ENCODE results near the gene CENPP.

CENPP gene

DNA sequence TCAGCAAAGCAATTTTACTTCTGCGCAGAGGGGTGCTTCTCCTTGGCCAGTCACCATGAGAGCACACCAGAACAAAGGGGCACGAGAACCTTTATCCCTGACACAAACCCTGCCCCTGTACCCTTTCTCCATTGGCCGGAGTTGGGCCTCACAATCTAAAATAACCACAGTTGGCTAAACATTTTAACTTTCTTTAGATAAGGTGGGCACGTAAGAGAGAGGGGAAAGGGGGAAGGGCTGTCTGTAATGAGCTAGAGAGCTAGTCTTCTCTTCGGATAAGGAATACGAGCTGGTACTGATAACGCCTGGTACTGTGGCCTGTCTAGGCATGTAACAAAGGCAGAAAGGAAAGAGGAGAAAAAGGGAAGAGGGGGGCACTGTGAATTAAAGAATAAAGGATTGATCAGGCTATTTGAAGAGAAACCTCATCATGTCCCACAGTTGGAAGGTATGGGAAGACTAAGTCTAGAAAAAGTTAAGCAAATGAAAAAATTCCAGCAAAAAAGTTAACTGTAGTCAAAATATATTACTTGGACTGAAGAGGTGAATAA, 30.4 kb upstream of the CENPP start:
- Mint-ChIP-seq H3K36me3 (ENCODE audit: insufficient read depth) (peaks cover 42% of the 10 kb centered on the region), H3K9me3 (no peaks in the 10 kb centered on the region), H3K4me1 (ENCODE audit: low read depth in 2 of 2) (peaks cover 28 to 38% of the 10 kb centered on the region in 2 donors), H3K27ac (peak overlapping the region in 1 of 2 donors; percentile 96), H3K4me3 (peak overlapping the region in 1 of 2 donors; percentile 7), H3K27me3 (no peaks in the 10 kb centered on the region)
- DNase-seq (no peak), ATAC-seq (replicated peaks) (no peak)

DNA sequence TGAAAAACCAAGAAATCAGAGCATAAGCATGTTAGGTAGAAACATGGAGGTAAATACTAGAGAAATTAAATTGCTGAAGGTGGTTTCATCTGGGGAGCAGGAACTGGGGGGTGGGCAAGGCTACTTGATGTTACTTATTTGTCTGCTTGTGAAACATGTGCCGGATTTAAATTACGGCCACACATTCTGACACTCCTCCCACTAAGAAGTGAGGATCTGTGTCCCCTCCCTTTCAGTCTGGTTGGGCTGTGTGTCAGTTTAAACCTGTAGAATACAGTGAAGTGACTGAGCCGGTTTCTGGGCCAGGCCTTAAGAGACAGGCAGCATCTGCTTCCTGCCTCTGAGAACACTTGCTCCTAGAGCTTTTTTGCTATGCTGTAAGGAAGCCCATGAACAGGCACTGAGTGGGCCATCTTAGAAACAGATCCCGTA, 29.9 kb upstream of the CENPP start:
- ATAC-seq (replicated peaks) (no peak), DNase-seq (no peak)
- H3K4me1 Mint-ChIP-seq (ENCODE audit: low read depth in 2 of 2) = peaks cover 28 to 37% of the 10 kb centered on the region in 2 donors
- no peaks in the 10 kb centered on the region for H3K27me3 Mint-ChIP-seq
- H3K36me3 Mint-ChIP-seq (ENCODE audit: insufficient read depth) = peaks cover 48% of the 10 kb centered on the region
- H3K4me3 Mint-ChIP-seq = no peak overlapping the region
- no peaks in the 10 kb centered on the region for H3K9me3 Mint-ChIP-seq
- peak overlapping the region in 1 of 2 donors; percentile 96 for H3K27ac Mint-ChIP-seq

GRCh38 chr9:92297611-92298010, 28.1 kb upstream of the CENPP start:
- no peak for DNase-seq
- H3K9me3 Mint-ChIP-seq = no peaks in the 10 kb centered on the region
- peak overlapping the region; percentile 46 to 64 for H3K4me3 Mint-ChIP-seq
- H3K27me3 Mint-ChIP-seq = no peaks in the 10 kb centered on the region
- peaks cover 20 to 25% of the 10 kb centered on the region in 2 donors for H3K4me1 Mint-ChIP-seq (ENCODE audit: low read depth in 2 of 2)
- no peak for ATAC-seq (replicated peaks)
- H3K27ac Mint-ChIP-seq = peak overlapping the region; percentile 90 to 91
- peaks cover 55% of the 10 kb centered on the region for H3K36me3 Mint-ChIP-seq (ENCODE audit: insufficient read depth)

DNA sequence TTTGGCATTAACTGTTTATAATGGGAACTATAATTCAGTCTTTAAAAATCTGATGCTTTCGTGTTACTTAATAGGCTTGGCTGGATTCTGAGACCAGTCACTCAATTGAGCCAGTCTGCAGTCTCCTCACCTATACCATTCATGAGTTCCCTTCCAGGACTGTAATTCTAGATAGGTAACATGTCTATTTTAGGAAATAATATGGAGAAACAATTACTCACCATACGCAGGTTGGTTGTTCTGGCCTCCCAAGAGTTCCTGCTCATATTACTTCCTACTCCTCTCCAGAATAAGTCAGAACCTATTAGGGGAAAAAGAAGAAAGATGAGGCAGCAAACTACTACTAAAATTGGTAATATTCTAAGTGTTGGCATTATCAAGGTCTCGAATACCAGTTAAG, 27.7 kb upstream of the CENPP start:
- Mint-ChIP-seq H3K36me3 (ENCODE audit: insufficient read depth) (peaks cover 59% of the 10 kb centered on the region), H3K9me3 (no peaks in the 10 kb centered on the region), H3K4me3 (peak overlapping the region; percentile 46 to 64), H3K27me3 (no peaks in the 10 kb centered on the region), H3K4me1 (ENCODE audit: low read depth in 2 of 2) (peaks cover 15 to 24% of the 10 kb centered on the region in 2 donors), H3K27ac (peak overlapping the region; percentile 90 to 91)
- no peak for DNase-seq
- ATAC-seq (replicated peaks) = no peak

DNA sequence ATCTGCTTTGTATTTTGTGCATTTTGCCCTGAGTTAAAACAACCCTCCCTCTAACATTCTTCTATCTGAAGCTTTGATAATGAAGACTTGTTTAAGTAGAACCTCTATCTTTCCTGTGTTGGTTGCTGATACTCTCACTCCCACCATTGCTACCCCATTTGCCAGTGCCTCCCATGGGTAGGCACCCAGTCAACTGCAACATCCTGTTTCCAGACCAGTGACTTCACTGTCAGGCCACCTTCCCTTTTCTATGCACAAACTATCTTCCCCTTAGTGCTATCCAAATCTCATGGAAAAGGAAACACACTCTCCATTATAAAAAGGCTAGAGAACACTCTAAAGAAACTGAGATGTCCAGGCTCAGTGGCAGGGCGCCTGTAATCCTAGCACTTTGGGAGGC, 26.6 kb upstream of the CENPP start:
- Mint-ChIP-seq H3K4me3 (no peak overlapping the region), H3K27ac (peak overlapping the region in 1 of 2 donors; percentile 2), H3K36me3 (ENCODE audit: insufficient read depth) (peaks cover 57% of the 10 kb centered on the region), H3K27me3 (no peaks in the 10 kb centered on the region), H3K9me3 (no peaks in the 10 kb centered on the region), H3K4me1 (ENCODE audit: low read depth in 2 of 2) (peaks cover 8 to 17% of the 10 kb centered on the region in 2 donors)
- ATAC-seq (replicated peaks) (no peak), DNase-seq (no peak)

GRCh38 chr9:92300936-92301335, 24.8 kb upstream of the CENPP start:
- peaks cover 62% of the 10 kb centered on the region for H3K36me3 Mint-ChIP-seq (ENCODE audit: insufficient read depth)
- no peaks in the 10 kb centered on the region for H3K9me3 Mint-ChIP-seq
- no peak for ATAC-seq (replicated peaks)
- no peaks in the 10 kb centered on the region for H3K27me3 Mint-ChIP-seq
- H3K4me3 Mint-ChIP-seq = no peak overlapping the region
- no peak for DNase-seq
- H3K27ac Mint-ChIP-seq = peak overlapping the region in 1 of 2 donors; percentile 31
- peaks cover 0 to 9% of the 10 kb centered on the region in 2 donors for H3K4me1 Mint-ChIP-seq (ENCODE audit: low read depth in 2 of 2)

DNA sequence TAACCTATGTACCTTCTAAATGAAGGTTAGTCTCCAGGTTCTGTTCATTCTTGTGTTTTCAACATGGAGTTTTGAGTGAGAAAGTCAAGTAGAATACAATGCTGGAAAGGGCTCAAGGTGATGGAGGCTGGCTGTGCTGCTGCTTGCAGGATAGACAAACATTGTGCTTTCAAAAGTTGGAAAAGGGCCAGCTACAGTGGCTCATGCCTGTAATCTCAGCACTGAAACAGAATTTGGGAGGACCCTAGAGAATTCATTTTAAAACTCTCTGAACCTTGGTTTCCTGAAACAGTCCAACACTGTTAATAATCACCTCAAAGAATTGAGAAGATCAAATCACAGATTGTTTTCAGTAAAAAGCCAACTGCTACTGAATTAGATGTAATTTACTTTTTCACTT, 16.9 kb upstream of the CENPP start:
- peaks cover 55% of the 10 kb centered on the region for H3K36me3 Mint-ChIP-seq (ENCODE audit: insufficient read depth)
- H3K27me3 Mint-ChIP-seq = no peaks in the 10 kb centered on the region
- H3K9me3 Mint-ChIP-seq = no peaks in the 10 kb centered on the region
- peaks cover 10 to 20% of the 10 kb centered on the region in 2 donors for H3K4me1 Mint-ChIP-seq (ENCODE audit: low read depth in 2 of 2)
- no peak overlapping the region for H3K27ac Mint-ChIP-seq
- ATAC-seq (replicated peaks) (no peak), DNase-seq (no peak)
- H3K4me3 Mint-ChIP-seq = no peak overlapping the region

DNA sequence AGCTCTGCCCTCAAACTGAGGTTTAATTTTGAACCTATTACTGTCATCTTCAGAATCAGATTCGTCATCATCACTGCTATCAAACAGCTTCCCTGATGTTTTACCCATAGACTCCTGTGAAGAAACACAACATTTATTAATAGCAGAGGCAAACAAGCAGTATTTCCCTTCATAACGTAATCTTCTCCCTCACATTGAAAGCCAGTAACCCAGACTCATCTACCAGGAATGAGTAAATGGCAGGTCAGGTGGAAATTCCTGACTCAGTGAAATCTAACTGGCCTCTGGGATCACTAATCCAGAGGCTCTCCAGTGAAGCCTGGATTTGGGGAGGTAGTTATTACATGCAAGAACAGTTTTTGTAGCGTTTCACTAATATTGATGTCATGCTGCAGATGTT, 15.2 kb upstream of the CENPP start:
- peaks cover 53% of the 10 kb centered on the region for H3K36me3 Mint-ChIP-seq (ENCODE audit: insufficient read depth)
- ATAC-seq (replicated peaks) (no peak), DNase-seq (no peak)
- peak overlapping the region in 1 of 2 donors; percentile 3 for H3K27ac Mint-ChIP-seq
- no peak overlapping the region for H3K4me3 Mint-ChIP-seq
- H3K4me1 Mint-ChIP-seq (ENCODE audit: low read depth in 2 of 2) = peaks cover 14 to 26% of the 10 kb centered on the region in 2 donors
- no peaks in the 10 kb centered on the region for H3K9me3 Mint-ChIP-seq
- no peaks in the 10 kb centered on the region for H3K27me3 Mint-ChIP-seq

- H3K4me1 Mint-ChIP-seq (ENCODE audit: low read depth in 2 of 2) = peaks cover 14 to 26% of the 10 kb centered on the region in 2 donors
- no peak overlapping the region for H3K4me3 Mint-ChIP-seq
- H3K27ac Mint-ChIP-seq = peak overlapping the region; percentile 11 to 14
Measured at GRCh38 chr9:92312887-92313623, 12.7 kb upstream of the CENPP start.

DNA sequence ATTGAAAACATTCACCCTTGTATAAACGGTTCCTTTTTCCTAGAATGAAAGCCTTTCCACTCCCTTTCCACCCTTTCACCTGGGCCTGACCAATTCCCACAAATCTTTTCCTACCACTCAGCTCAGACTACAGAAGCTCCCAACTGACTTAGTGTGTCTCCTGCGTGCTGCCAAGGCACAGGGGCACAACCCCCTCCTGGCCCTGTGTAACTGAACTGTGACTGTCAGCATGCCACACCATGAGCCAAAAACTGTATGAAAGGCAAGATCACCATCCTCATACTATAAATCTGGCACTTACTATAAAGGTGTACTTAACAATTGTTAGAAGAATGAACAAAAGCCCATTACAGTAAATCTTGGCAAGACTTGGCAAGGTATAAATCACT, 12.1 kb upstream of the CENPP start:
- peak overlapping the region; percentile 11 to 14 for H3K27ac Mint-ChIP-seq
- H3K4me3 Mint-ChIP-seq = no peak overlapping the region
- DNase-seq (no peak), ATAC-seq (replicated peaks) (no peak)
- H3K36me3 Mint-ChIP-seq (ENCODE audit: insufficient read depth) = peaks cover 52% of the 10 kb centered on the region
- H3K4me1 Mint-ChIP-seq (ENCODE audit: low read depth in 2 of 2) = peaks cover 14 to 26% of the 10 kb centered on the region in 2 donors
- H3K9me3 Mint-ChIP-seq = no peaks in the 10 kb centered on the region
- H3K27me3 Mint-ChIP-seq = no peaks in the 10 kb centered on the region

More at GRCh38 chr9:92312887-92313623, 12.7 kb upstream of the CENPP start:
- no peak for DNase-seq
- ATAC-seq (replicated peaks) = no peak
- H3K36me3 Mint-ChIP-seq (ENCODE audit: insufficient read depth) = peaks cover 52% of the 10 kb centered on the region
- no peaks in the 10 kb centered on the region for H3K9me3 Mint-ChIP-seq
- H3K27me3 Mint-ChIP-seq = no peaks in the 10 kb centered on the region

GRCh38 chr9:92315456-92315855, 10.3 kb upstream of the CENPP start:
- Mint-ChIP-seq H3K9me3 (no peaks in the 10 kb centered on the region), H3K36me3 (ENCODE audit: insufficient read depth) (peaks cover 45% of the 10 kb centered on the region), H3K4me3 (no peak overlapping the region), H3K27ac (no peak overlapping the region), H3K4me1 (ENCODE audit: low read depth in 2 of 2) (peaks cover 16 to 26% of the 10 kb centered on the region in 2 donors), H3K27me3 (no peaks in the 10 kb centered on the region)
- ATAC-seq (replicated peaks) = no peak
- DNase-seq = no peak

- ATAC-seq (replicated peaks) (no peak), DNase-seq (no peak)
- Mint-ChIP-seq H3K9me3 (no peaks in the 10 kb centered on the region), H3K27ac (peak overlapping the region; percentile 97 to 99), H3K4me3 (peak overlapping the region; percentile 93 to 97), H3K4me1 (ENCODE audit: low read depth in 2 of 2) (peaks cover 18 to 26% of the 10 kb centered on the region in 2 donors), H3K27me3 (no peaks in the 10 kb centered on the region), H3K36me3 (ENCODE audit: insufficient read depth) (peaks cover 25% of the 10 kb centered on the region)
Measured at GRCh38 chr9:92324431-92324830, 1.3 kb upstream of the CENPP start.

DNA sequence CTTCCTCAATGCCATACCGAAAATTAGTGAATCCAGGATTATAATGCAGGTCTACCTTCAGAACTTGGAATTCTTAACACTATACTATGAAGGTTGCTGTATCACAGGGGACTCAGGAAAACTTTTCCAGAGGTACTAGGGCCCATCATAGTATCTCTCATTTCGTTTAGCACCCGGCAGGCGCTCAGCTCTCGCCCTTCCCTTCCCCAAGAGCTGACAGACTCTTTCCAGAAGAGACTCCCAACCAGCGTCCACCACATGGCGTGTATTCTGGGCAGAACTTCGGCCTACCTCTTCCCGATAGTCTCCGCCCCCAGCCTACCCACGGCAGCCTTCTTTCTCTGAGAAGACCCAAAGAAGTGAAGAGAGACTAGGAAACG, 874 bp upstream of the CENPP start:
- Mint-ChIP-seq H3K27me3 (no peaks in the 10 kb centered on the region), H3K4me1 (ENCODE audit: low read depth in 2 of 2) (peaks cover 18 to 26% of the 10 kb centered on the region in 2 donors), H3K4me3 (peak overlapping the region; percentile 93 to 97), H3K27ac (peak overlapping the region; percentile 97 to 99), H3K9me3 (no peaks in the 10 kb centered on the region), H3K36me3 (ENCODE audit: insufficient read depth) (peaks cover 27% of the 10 kb centered on the region)
- DNase-seq (no peak), ATAC-seq (replicated peaks) (peak; percentile 9)

GRCh38 chr9:92325991-92326500, 293 bp downstream of the CENPP start:
- H3K27ac Mint-ChIP-seq = peak overlapping the region; percentile 97 to 99
- H3K4me3 Mint-ChIP-seq = peak overlapping the region; percentile 93 to 97
- ATAC-seq (replicated peaks) (no peak), DNase-seq (no peak)
- H3K27me3 Mint-ChIP-seq = no peaks in the 10 kb centered on the region
- peaks cover 16 to 26% of the 10 kb centered on the region in 2 donors for H3K4me1 Mint-ChIP-seq (ENCODE audit: low read depth in 2 of 2)
- peaks cover 23% of the 10 kb centered on the region for H3K36me3 Mint-ChIP-seq (ENCODE audit: insufficient read depth)
- no peaks in the 10 kb centered on the region for H3K9me3 Mint-ChIP-seq
